Panc1 (cell line): ENCODE measurements around the gene ZNF579. TPM values are rescaled to one million over a fixed set of nuclear protein-coding genes. Genes with fewer than 3 reads are reported as not detected.

ENCODE experiments used
- ATAC-seq: fragments of 200-7000 bp; cut with Tn5 transposase; 2 replicates; pipeline ENCODE4 v1.9.1; 2020; ENCODE audit warnings: mild to moderate bottlenecking, moderate library complexity
- BruUV-seq: library from RNA; stranded (reverse); fragments of 400-500 nt; replicated peaks from 2 replicates; lab custom pipeline; 2021; lab: Mats Ljungman, UMichigan
- CTCF ChIA-PET: fragments of 300-600 bp; sonication (Branson Sonifier 250); formaldehyde crosslinking; loops from one replicate; lab custom pipeline; 2022; ENCODE audit warnings: antibody characterized with exemption; lab: Charles Lee
- POLR2A ChIA-PET: fragments of 300-600 bp; sonication (Branson Sonifier 250); formaldehyde crosslinking; loops from one replicate; lab custom pipeline; 2022; ENCODE audit warnings: antibody characterized with exemption; lab: Charles Lee
- DNase-seq: peaks from one replicate; pipeline ENCODE4 v3.0.0-alpha.2; 2010; ENCODE audit warnings: low read depth, low spot score
- H3K27ac ChIP-seq: 2 replicates; pipeline ENCODE4 v1.5.1; 2011; ENCODE audit warnings: mild to moderate bottlenecking, low read length, inconsistent platforms
- H3K27me3 ChIP-seq: fragments of 200-500 bp; sonication (Bioruptor generic); 2 replicates; pipeline ENCODE4 v1.6.0; 2014; ENCODE audit warnings: low read length, inconsistent platforms; ENCODE audit not compliant: control insufficient read depth, insufficient read depth
- H3K36me3 ChIP-seq: fragments of 200-500 bp; sonication (Bioruptor generic); 2 replicates; pipeline ENCODE4 v1.5.1; 2014; ENCODE audit warnings: inconsistent platforms, mild to moderate bottlenecking, low read length, moderate library complexity; ENCODE audit not compliant: control insufficient read depth, insufficient read depth
- H3K4me1 ChIP-seq: 2 replicates; pipeline ENCODE4 v1.5.1; 2011; ENCODE audit warnings: inconsistent platforms, mild to moderate bottlenecking, low read length, moderate library complexity; ENCODE audit not compliant: control insufficient read depth, insufficient read depth
- H3K4me3 ChIP-seq, 2 experiments: 2 replicates each; pipeline ENCODE4 v1.5.1; 2011 to 2012; ENCODE audit warnings: low read depth in 2 of 2, low read length in 2 of 2, mild to moderate bottlenecking in 2 of 2, inconsistent platforms in 1 of 2, moderate library complexity in 1 of 2
- H3K9me3 ChIP-seq: fragments of 200-500 bp; sonication (Bioruptor generic); 2 replicates; pipeline ENCODE4 v1.5.1; 2014; ENCODE audit warnings: low read depth, mild to moderate bottlenecking, inconsistent platforms, low read length, moderate library complexity; ENCODE audit not compliant: control insufficient read depth, insufficient read depth
- CTCF ChIP-seq: fragments of 450-650 bp; IDR thresholded peaks from 2 replicates; pipeline ENCODE4 v1.5.1; 2017; ENCODE audit warnings: mild to moderate bottlenecking
- POLR2AphosphoS5 ChIP-seq: IDR thresholded peaks from 2 replicates; pipeline ENCODE4 v1.6.1; 2012; ENCODE audit warnings: mild to moderate bottlenecking, low read depth, low read length, moderate library complexity
- REST ChIP-seq, 2 experiments: IDR thresholded peaks; 2 replicates each; pipeline ENCODE4 v1.6.1; 2011 to 2012; ENCODE audit warnings: low read depth in 2 of 2, control low read depth in 1 of 2, low read length in 1 of 2, mild to moderate bottlenecking in 1 of 2, moderate library complexity in 1 of 2; ENCODE audit not compliant: insufficient read depth in 1 of 2
- SIN3A ChIP-seq: IDR thresholded peaks from 2 replicates; pipeline ENCODE4 v1.6.1; 2012; ENCODE audit warnings: low read depth, mild to moderate bottlenecking, low read length, moderate library complexity, borderline replicate concordance; ENCODE audit not compliant: insufficient read depth
- TCF7L2 ChIP-seq: IDR thresholded peaks from 2 replicates; pipeline ENCODE4 v1.6.1; 2011; ENCODE audit warnings: mild to moderate bottlenecking, low read depth, low read length, inconsistent platforms
- in situ Hi-C: cut with HindIII; loops from 2 replicates; pipeline ENCODE4 v1.10.0; 2016; ENCODE audit warnings: low sequenced_read_pairs, low pct_unique_long_range_greater_than_20kb
- intact Hi-C: fragments of 100-400 bp; cut with micrococcal nuclease; formaldehyde crosslinking; loops from one replicate; pipeline ENCODE4 v1.10.0; 2022; ENCODE audit not compliant: unreplicated experiment
- total RNA-seq: library from RNA; stranded (reverse); gene quantifications from one replicate; pipeline ENCODE4 v1.2.1, GENCODE V29; 2021; ENCODE audit not compliant: unreplicated experiment

The ZNF579 gene
- total RNA-seq, 1 experiment from 2014 or later, result 39.5 TPM

- no peak for ATAC-seq
- Histone ChIP-seq H3K4me1 (peaks cover 47% of the 10 kb centered on the region), H3K27me3 (no peaks in the 10 kb centered on the region), H3K36me3 (no peaks in the 10 kb centered on the region), H3K27ac (0 out of 2 replicates have a peak overlapping the region, but pooled peaks have one; percentile 15), H3K9me3 (no peaks in the 10 kb centered on the region), H3K4me3 (no peak overlapping the region)
- intact Hi-C loops (loop anchor here (5.0 kb wide), 1 partner anchor 37 kb away; the partner anchor contains the start of gene ZNF579), in situ Hi-C loops (no loop called here)
- TF ChIP-seq POLR2AphosphoS5, result no peak
- TF ChIP-seq CTCF, result no peak
- no peak for TF ChIP-seq TCF7L2
- no peak for TF ChIP-seq SIN3A
- no peak for TF ChIP-seq REST (IDR thresholded peaks at IDR 0.05; ENCODE audit: insufficient read depth in 1 of 2, low read depth in 2 of 2, low read length in 1 of 2)
- ChIA-PET POLR2A (interaction anchor here (0.5 to 0.6 kb wide), 2 partner anchors 13 to 285 kb away, joined by 3 to 4 read pairs; no protein-coding TSS in a partner anchor), CTCF (interaction anchor here (0.7 kb wide), 1 partner anchor 404 kb away, joined by 3 read pairs; no protein-coding TSS in a partner anchor)
- DNase-seq, result no peak
- no TSS peak for BruUV-seq
Measured at GRCh38 chr19:55544776-55545439, 35.7 kb downstream of the ZNF579 start.

- Histone ChIP-seq H3K4me3 (no peak overlapping the region), H3K27ac (no peak overlapping the region), H3K4me1 (peaks cover 40% of the 10 kb centered on the region), H3K36me3 (no peaks in the 10 kb centered on the region), H3K9me3 (no peaks in the 10 kb centered on the region), H3K27me3 (no peaks in the 10 kb centered on the region)
- BruUV-seq, result no TSS peak
- POLR2A ChIA-PET, result no interaction called here
- ATAC-seq (no peak), DNase-seq (no peak)
- in situ Hi-C loops, result no loop called here
- CTCF ChIA-PET, result interaction anchor here (0.7 kb wide), 1 partner anchor 403 kb away, joined by 3 read pairs; no protein-coding TSS in a partner anchor
- intact Hi-C loops, result no loop called here
- TF ChIP-seq CTCF, result no peak
- TF ChIP-seq TCF7L2, result no peak
- no peak for TF ChIP-seq REST (IDR thresholded peaks at IDR 0.05; ENCODE audit: insufficient read depth in 1 of 2, low read depth in 2 of 2, low read length in 1 of 2)
- no peak for TF ChIP-seq SIN3A
Measured at GRCh38 chr19:55544014-55544413, 36.6 kb downstream of the ZNF579 start.
